Epithelial cell of prostate (primary cell): ENCODE results near the gene VPREB3.

Experiments
- DNase-seq: peaks from one replicate; pipeline ENCODE4 v3.0.0-alpha.2; 2011; ENCODE audit warnings: low read depth, low spot score
- H3K27ac ChIP-seq: fragments of 450-650 bp; 2 replicates; pipeline ENCODE4 v1.5.1; 2017; ENCODE audit warnings: mild to moderate bottlenecking

Gene VPREB3

GRCh38 chr22:23754220-23754919 is at the start of gene VPREB3:
Gene VPREB3 (minus strand): TSS chr22:23754425. CDS start chr22:23754363, 62 bp downstream.
- DNase-seq, result no peak
- H3K27ac ChIP-seq, result no peak within 1 kb of the TSS

GRCh38 chr22:23803001-23803819 is 49.0 kb upstream of the VPREB3 start:
- no peak overlapping the region for H3K27ac ChIP-seq
- DNase-seq, result no peak

GRCh38 chr22:23801886-23802377 is 47.7 kb upstream of the VPREB3 start:
- DNase-seq, result no peak
- H3K27ac ChIP-seq, result no peak overlapping the region

- no peak for DNase-seq
- no peak overlapping the region for H3K27ac ChIP-seq
Observed at GRCh38 chr22:23801238-23801821, 47.1 kb upstream of the VPREB3 start.

GRCh38 chr22:23800297-23801237 is 46.3 kb upstream of the VPREB3 start:
- no peak overlapping the region for H3K27ac ChIP-seq
- DNase-seq, result no peak

- no peak for DNase-seq
- no peak overlapping the region for H3K27ac ChIP-seq
Observed at GRCh38 chr22:23796461-23796860, 42.2 kb upstream of the VPREB3 start.

- H3K27ac ChIP-seq, result no peak overlapping the region
- DNase-seq, result no peak
Observed at GRCh38 chr22:23793326-23793725, 39.1 kb upstream of the VPREB3 start.

GRCh38 chr22:23791738-23792645 is 37.8 kb upstream of the VPREB3 start:
- no peak overlapping the region for H3K27ac ChIP-seq
- no peak for DNase-seq

GRCh38 chr22:23790819-23791737 is 36.9 kb upstream of the VPREB3 start:
- no peak overlapping the region for H3K27ac ChIP-seq
- no peak for DNase-seq

GRCh38 chr22:23789638-23790037 is 35.4 kb upstream of the VPREB3 start:
- DNase-seq, result no peak
- no peak overlapping the region for H3K27ac ChIP-seq

GRCh38 chr22:23789121-23789520 is 34.9 kb upstream of the VPREB3 start:
- H3K27ac ChIP-seq, result no peak overlapping the region
- DNase-seq, result no peak

- DNase-seq, result no peak
- H3K27ac ChIP-seq, result no peak overlapping the region
Observed at GRCh38 chr22:23787910-23788309, 33.7 kb upstream of the VPREB3 start.

- no peak for DNase-seq
- peak overlapping the region; percentile 93 for H3K27ac ChIP-seq
Observed at GRCh38 chr22:23787600-23787896, 33.3 kb upstream of the VPREB3 start.

GRCh38 chr22:23786752-23787599 is 32.8 kb upstream of the VPREB3 start, which contains the start of gene SMARCB1:
Gene SMARCB1 (plus strand): TSS chr22:23786966. CDS start chr22:23787170, 204 bp downstream.
- DNase-seq, result peak; percentile 18
- peak within 1 kb of the TSS; percentile 93 for H3K27ac ChIP-seq

- peak overlapping the region; percentile 93 for H3K27ac ChIP-seq
- no peak for DNase-seq
Observed at GRCh38 chr22:23786261-23786710, 32.1 kb upstream of the VPREB3 start.

GRCh38 chr22:23784215-23784732 is 30.0 kb upstream of the VPREB3 start:
- no peak overlapping the region for H3K27ac ChIP-seq
- no peak for DNase-seq
